ENCODE results near the gene RAD51B. TPM values are rescaled to one million over a fixed set of nuclear protein-coding genes. Genes with fewer than 3 reads are reported as not detected.

Gene RAD51B
- total and polyA plus RNA-seq, 8 donors, result 10.8 to 18.3 (median 14.1) TPM

DNA sequence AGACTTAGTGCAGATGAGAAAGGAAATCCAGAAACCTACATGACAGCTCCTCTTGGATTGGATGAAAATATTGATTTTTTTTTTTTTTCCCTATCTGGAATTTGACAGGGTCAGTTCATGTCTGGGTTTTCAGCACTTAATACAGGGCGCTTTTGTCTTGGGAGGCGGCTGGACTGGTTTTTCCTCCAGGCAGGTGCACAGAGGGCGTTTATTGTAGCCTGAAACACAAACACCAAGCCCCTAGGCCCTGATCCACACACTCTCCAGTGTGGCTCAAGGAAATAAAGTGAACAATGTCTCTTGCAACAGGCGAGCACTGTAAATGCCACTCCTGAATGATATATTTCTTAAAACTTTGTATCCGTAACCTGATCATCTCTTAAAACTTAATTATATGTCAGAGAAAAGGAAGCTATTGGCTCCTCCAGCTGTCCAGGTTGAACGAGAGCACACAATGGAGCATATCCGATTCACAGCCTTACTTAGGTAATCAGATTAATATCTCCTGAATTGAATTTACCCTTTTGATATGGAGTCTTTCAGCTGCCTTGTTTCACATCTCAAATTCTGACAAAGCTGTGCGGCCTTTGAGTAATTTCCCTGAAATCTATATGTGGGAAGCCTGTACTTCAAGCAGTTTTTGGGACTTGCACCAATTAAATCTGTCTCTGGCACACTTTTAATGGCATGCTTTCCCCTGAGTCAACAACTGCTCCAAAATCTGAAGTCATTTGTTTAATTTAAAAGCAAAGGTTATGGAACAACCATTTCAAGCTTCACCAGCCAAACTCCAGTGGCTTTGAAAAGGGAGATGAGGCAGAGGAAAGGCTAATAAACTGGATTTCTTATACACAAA, 487.6 kb downstream of the RAD51B start:
- Histone ChIP-seq H3K36me3 (no peaks in the 10 kb centered on the region), H3K4me1 (peaks cover 10% of the 10 kb centered on the region in 2 donors), H3K9me3 (peaks cover 0 to 7% of the 10 kb centered on the region in 2 donors), H3K27me3 (no peaks in the 10 kb centered on the region), H3K27ac (peak overlapping the region; percentile 2 to 53), H3K4me3 (no peak overlapping the region)
- intact Hi-C loops (cut with DNase I), result no loop called here
- DNase-seq (peak in 2 of 4 donors; percentile 67 to 75), ATAC-seq (peak; percentile 60)
- TF ChIP-seq, protein P1, sequence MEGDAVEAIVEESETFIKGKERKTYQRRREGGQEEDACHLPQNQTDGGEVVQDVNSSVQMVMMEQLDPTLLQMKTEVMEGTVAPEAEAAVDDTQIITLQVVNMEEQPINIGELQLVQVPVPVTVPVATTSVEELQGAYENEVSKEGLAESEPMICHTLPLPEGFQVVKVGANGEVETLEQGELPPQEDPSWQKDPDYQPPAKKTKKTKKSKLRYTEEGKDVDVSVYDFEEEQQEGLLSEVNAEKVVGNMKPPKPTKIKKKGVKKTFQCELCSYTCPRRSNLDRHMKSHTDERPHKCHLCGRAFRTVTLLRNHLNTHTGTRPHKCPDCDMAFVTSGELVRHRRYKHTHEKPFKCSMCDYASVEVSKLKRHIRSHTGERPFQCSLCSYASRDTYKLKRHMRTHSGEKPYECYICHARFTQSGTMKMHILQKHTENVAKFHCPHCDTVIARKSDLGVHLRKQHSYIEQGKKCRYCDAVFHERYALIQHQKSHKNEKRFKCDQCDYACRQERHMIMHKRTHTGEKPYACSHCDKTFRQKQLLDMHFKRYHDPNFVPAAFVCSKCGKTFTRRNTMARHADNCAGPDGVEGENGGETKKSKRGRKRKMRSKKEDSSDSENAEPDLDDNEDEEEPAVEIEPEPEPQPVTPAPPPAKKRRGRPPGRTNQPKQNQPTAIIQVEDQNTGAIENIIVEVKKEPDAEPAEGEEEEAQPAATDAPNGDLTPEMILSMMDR (IDR thresholded peaks at IDR 0.05), result no peak

DNA sequence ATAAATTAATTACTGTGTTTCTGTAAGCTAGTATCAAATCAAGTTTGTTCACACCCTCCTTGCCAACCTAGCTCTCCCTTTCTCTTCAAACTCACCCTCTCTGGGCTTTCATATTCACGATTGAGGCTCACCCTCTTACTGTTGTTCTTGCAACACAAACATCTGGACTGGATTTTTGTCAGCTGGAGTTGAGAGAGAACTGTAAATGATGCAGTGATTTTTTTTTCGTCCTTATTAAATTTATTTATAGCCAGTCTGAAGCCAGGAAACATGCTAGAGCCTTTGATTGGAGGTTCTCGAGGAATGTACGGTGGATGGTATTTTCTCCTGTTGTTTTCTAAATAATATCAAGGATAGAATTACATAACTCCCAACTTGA, 488.2 kb downstream of the RAD51B start:
- H3K27me3 ChIP-seq, result no peaks in the 10 kb centered on the region
- peak; percentile 39 for ATAC-seq

DNA sequence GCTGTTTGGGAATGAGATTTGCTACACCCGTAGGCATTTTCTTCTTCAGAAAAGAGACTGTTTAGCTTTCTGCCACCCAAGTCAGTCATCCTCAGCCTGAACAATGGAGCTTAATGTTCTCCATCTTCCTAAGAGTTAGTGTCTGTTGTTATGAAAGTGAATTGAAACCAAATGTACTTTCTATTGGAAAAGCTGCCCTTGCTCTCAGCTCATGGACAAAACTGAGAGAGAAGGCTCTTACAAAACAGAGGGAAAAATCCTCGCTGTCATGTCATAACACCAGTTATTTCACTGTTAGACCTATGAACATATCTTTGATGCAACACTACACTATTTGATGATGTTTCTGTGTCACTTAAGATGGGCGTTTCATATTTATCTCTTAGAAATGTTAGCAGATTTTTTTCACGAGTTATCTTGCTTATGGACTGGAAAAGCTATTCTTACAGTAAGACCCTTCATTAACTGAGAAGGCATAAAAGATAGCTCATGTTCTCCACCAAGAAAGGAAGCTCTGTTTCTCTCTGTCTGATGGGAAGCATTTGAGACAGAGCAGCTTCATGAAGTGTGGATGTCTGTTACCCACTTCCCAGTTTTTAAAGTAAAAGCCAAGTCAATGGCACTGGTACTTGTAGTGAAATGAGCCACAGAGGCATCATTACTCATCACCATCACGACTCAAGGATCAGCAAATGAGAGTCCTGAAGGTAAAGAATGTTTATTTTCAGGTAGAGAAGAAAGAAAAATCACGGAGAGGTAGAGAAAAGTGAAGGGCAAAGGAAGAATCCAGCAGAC, 489.3 kb downstream of the RAD51B start:
- ATAC-seq, result peak; percentile 29
- intact Hi-C loops (cut with DNase I), result no loop called here
- Histone ChIP-seq H3K4me1 (peaks cover 10% of the 10 kb centered on the region in 2 donors), H3K36me3 (no peaks in the 10 kb centered on the region), H3K27me3 (no peaks in the 10 kb centered on the region), H3K27ac (peak overlapping the region; percentile 38 to 53), H3K9me3 (no peaks in the 10 kb centered on the region), H3K4me3 (no peak overlapping the region)
- TF ChIP-seq, protein P1 (IDR thresholded peaks at IDR 0.05), result no peak
- no peak for DNase-seq

More for the DNA sequence above, 488.2 kb downstream of the RAD51B start:
- DNase-seq, result peak in 2 of 4 donors; percentile 84 to 89
- H3K4me3 ChIP-seq, result no peak overlapping the region
- peak overlapping the region; percentile 2 to 53 for H3K27ac ChIP-seq
- peaks cover 0 to 3% of the 10 kb centered on the region in 2 donors for H3K9me3 ChIP-seq
- H3K4me1 ChIP-seq, result peaks cover 10% of the 10 kb centered on the region in 2 donors
- intact Hi-C loops (cut with DNase I), result no loop called here
- TF ChIP-seq, protein P1 (IDR thresholded peaks at IDR 0.05), result no peak
- H3K36me3 ChIP-seq, result no peaks in the 10 kb centered on the region

DNA sequence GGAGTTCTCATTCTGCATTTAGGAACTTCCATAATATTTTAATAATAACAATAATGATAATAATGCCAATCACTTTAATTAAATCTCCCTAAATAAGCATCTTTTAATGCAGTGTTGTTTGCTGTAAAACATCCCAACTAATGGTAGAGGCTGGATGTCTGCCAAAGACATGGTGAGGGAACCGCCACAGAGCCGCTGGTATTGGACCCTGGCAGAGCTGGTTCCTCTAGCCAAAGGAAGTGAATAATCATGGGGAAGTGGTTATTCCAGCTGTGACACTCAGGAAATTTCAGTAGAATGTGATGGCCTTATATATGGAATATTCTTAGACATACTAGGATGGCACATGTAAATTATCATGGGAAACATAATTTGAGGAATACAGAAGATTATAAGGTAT, 490.0 kb downstream of the RAD51B start:
- Histone ChIP-seq H3K4me1 (peaks cover 10% of the 10 kb centered on the region in 2 donors), H3K36me3 (no peaks in the 10 kb centered on the region), H3K4me3 (no peak overlapping the region), H3K27me3 (no peaks in the 10 kb centered on the region), H3K27ac (peak overlapping the region in 1 of 2 donors; percentile 38), H3K9me3 (no peaks in the 10 kb centered on the region)
- TF ChIP-seq, protein P1 (IDR thresholded peaks at IDR 0.05), result no peak
- no peak for ATAC-seq
- intact Hi-C loops (cut with DNase I), result no loop called here
- DNase-seq, result no peak

DNA sequence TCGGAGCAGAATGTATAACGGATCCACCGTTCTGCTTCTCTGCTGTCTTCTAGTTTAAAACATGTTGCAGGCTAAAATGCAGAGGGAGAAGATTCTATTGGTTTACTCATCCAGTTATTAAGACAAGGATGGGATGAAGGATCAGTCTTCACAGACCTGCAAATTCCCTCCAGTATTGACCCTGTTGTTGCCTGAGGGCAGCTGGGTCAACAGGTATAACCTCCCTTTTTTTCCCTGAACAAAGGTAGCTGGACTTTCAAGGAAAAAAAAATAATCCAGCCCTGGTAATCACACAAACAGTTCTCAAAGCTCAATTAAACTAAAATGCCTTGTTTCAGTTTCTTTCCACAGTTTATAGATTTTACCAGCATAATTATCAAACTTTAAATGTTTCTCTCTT, 492.7 kb downstream of the RAD51B start:
- no peak for DNase-seq
- Histone ChIP-seq H3K4me1 (peaks cover 7 to 10% of the 10 kb centered on the region in 2 donors), H3K36me3 (no peaks in the 10 kb centered on the region), H3K4me3 (no peak overlapping the region), H3K27ac (no peak overlapping the region), H3K27me3 (no peaks in the 10 kb centered on the region), H3K9me3 (no peaks in the 10 kb centered on the region)
- no peak for ATAC-seq
- intact Hi-C loops (cut with DNase I), result no loop called here
- TF ChIP-seq, protein P1 (IDR thresholded peaks at IDR 0.05), result no peak

Measured in left lung (tissue), 10 donors.